Measurements from ENCODE around the gene EML1.

Gene EML1

GRCh38 chr14:99803803-99804202 lies 10.6 kb downstream of the EML1 start:
- DNase-seq (ENCODE audit: low spot score): no peak

- DNase-seq (ENCODE audit: low spot score): no peak
These were observed 12.7 kb downstream of the EML1 start for GRCh38 chr14:99805757-99806439.

- no peak for DNase-seq (ENCODE audit: low spot score)
These were observed 13.6 kb downstream of the EML1 start for GRCh38 chr14:99806836-99807235.

- DNase-seq (ENCODE audit: low spot score): peak; percentile 50
These were observed 14.4 kb downstream of the EML1 start for GRCh38 chr14:99807413-99808153.

- no peak for DNase-seq (ENCODE audit: low spot score)
These were observed 14.9 kb downstream of the EML1 start for GRCh38 chr14:99808154-99808505.

- no peak for DNase-seq (ENCODE audit: low spot score)
These were observed 15.3 kb downstream of the EML1 start for GRCh38 chr14:99808515-99808914.

- no peak for DNase-seq (ENCODE audit: low spot score)
These were observed 16.1 kb downstream of the EML1 start for GRCh38 chr14:99809360-99809759.

- DNase-seq (ENCODE audit: low spot score): no peak
These were observed 16.8 kb downstream of the EML1 start for GRCh38 chr14:99809859-99810558.

- no peak for DNase-seq (ENCODE audit: low spot score)
These were observed 17.3 kb downstream of the EML1 start for GRCh38 chr14:99810559-99810874.

GRCh38 chr14:99812096-99812750 lies 19.0 kb downstream of the EML1 start:
- no peak for DNase-seq (ENCODE audit: low spot score)

GRCh38 chr14:99812892-99813291 lies 19.7 kb downstream of the EML1 start:
- DNase-seq (ENCODE audit: low spot score): no peak

- no peak for DNase-seq (ENCODE audit: low spot score)
These were observed 22.5 kb downstream of the EML1 start for GRCh38 chr14:99815696-99816095.

GRCh38 chr14:99816217-99816616 lies 23.0 kb downstream of the EML1 start:
- no peak for DNase-seq (ENCODE audit: low spot score)

GRCh38 chr14:99816642-99817041 lies 23.4 kb downstream of the EML1 start:
- no peak for DNase-seq (ENCODE audit: low spot score)

GRCh38 chr14:99817331-99817730 lies 24.1 kb downstream of the EML1 start:
- DNase-seq (ENCODE audit: low spot score): no peak

- DNase-seq (ENCODE audit: low spot score): no peak
These were observed 25.4 kb downstream of the EML1 start for GRCh38 chr14:99818503-99819036.

- DNase-seq (ENCODE audit: low spot score): peak; percentile 58
These were observed 26.3 kb downstream of the EML1 start for GRCh38 chr14:99819514-99819913.

- no peak for DNase-seq (ENCODE audit: low spot score)
These were observed 27.6 kb downstream of the EML1 start for GRCh38 chr14:99820702-99821331.

- no peak for DNase-seq (ENCODE audit: low spot score)
These were observed 28.6 kb downstream of the EML1 start for GRCh38 chr14:99821519-99822508.

GRCh38 chr14:99822800-99823455 lies 29.7 kb downstream of the EML1 start:
- no peak for DNase-seq (ENCODE audit: low spot score)

Data from iPS-NIHi11 (cell line).